Measurements from ENCODE around the gene PBX1.

The PBX1 gene

DNA sequence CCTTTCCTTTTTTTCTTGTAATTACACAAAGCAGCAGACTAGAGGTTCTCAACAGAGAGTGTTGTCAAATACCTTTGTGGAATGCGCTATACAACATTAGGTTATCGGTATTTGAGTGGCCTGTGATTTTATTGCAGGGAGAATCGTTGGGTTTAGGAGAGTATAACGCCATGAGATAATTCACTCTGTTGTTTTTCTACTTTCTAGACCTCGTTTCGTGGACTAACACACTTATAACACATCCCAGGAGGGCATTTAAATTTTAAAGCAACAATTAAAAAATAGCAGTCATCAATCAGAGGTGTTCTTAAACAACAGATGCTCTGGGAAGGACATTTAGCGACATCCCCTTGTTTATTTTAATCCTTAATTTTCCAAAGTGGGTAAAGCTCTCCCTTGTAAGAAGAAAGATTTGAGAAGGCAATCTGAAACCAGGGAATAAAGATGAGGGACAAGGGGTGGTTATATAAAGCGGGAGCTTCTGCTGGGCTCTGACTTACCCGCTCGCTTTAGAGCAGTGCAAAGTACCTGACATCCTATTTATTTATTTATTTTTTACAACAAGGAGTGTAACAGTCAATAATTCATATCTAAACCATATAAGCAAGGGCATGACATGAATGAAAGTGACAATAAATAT, 4.9 kb downstream of the PBX1 start:
- DNase-seq (ENCODE audit: low read depth in 2 of 2): no peak

DNA sequence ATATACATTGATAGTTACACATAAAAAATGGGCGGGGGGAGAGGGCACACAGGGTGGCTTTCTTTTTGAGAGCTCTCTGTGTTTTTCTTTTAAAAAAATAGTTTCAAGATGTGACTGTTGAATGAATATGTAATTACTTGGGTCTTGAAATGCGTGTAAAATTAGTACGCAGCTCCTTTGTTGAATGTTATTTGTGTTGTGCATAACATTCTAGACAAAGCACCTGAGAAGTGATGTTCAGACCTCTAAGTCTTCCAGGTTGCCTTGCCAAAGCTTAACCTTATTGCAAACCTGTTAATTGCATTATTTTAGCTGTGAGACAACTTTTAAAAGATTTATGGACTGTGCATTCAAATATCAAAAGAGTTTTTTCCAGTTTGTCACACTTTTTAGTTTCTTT, 5.4 kb downstream of the PBX1 start:
- DNase-seq (ENCODE audit: low read depth in 2 of 2): no peak

DNA sequence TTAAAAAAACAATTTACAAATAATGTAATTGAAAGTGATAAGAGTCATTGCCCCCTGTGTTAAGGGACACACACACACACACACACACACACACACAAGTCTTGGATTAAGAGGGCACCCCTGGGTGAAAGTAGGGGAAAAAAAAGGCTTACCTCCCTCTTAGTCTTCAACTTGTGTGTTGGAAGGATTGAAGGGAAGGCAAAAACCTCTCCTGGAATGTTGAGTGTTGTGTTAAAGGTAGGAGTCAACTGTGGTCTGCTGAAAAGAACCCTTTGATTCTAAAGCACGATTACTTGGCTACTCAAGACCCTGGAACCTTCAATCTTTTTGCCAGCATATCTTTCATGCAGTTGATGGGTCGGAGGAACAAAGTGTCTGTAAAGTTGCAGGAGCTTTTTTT, 6.4 kb downstream of the PBX1 start:
- DNase-seq (ENCODE audit: low read depth in 2 of 2): no peak

DNA sequence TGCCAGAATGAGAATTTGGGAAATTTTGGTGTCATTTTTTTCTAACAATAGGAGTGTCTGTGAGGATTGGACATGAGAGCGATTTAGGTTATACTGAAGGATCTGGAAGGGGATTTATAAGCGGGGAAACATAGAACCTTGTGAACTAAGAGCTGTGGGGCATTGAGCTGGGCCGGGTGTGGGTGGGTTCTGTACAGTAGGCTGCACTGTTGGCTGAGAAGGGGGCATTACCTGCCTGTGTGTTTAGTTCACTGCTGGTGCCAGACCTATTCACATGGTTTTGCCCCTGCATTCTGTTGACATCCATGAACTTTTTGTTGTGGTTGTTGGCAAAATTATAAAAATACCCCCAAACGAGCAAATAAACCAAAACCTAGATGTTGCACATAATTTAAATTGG, 8.8 kb downstream of the PBX1 start:
- DNase-seq (ENCODE audit: low read depth in 2 of 2): no peak

DNA sequence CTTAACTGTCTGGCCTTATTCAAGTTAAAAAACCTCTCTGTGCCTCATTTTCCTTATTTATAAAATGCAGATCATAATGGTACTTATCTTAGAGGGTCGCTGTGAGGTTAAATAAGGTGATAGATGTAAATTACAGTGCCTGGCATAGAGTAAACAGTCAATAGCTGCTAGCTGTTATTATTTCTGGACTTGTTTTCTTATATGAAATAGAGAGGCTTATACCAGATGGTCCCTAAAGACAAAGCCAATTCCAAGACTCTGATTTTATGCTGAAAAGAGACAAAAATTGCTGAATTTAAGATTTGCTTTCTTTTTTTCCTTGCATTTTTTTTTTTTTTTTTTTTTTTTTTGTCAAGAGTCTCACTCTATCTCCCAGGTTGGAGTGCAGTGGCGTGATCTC, 10.3 kb downstream of the PBX1 start:
- DNase-seq (ENCODE audit: low read depth in 2 of 2): no peak

DNA sequence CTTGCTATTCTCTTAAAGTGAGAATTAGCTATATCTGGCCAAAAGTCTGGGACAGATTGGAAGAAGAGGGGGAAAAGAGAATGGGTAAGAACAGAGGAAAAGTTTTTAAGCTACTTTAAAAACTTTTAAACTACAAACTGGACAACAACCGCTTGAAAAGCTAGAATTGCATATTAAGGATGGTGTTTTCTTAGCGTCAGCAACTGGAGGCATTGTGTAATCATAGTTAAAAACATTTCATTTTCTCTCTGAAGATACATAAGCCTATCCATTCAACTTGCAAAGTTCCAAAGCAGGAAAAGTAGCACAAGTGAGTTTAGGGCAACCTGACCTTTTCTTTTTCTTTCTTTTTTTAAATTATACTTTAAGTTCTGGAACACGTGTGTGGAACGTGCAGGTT, 10.9 kb downstream of the PBX1 start:
- DNase-seq (ENCODE audit: low read depth in 2 of 2): no peak

DNA sequence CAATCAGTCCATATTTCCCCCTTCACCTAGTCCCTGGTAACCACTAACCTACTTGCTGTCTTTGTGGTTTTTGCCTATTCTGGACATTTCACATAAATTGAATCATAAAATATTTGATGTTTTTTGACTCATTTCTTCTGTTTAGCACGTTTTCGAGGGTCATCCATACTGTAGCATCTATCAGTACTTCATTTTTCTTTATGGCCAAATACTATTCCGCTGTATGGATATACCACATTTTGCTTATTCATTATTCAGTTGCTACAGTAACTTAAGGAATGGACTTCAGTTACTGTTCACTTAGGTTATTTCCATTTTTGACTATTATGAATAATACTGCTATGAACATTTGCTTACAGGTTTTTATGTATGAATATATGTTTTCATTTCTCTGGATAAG, 12.3 kb downstream of the PBX1 start:
- DNase-seq (ENCODE audit: low read depth in 2 of 2): no peak

DNA sequence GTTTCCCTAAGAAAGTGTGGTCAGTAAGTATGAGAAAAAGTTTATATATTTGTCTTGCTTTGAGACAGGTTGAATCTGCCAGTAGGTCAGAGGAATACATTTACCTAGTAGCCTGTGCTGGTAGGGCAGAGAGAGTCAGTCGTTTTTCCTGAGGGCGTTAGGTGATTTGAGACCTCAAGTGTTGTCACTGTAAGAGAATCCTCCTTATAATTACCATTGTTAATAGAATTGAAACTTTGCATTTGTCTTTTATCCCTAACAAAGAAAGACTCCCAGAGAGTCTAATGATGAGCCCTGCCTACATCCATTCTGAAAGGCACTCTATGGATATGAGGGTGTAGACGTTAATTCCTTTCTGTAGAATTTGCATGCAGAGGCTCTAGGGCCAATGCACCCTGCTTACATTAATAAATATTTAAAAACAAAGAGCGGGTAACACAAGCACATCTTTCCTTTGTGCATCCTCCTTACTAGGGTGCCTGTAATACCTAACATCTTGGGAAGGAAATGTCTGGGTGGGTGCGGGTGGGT, 16.4 kb downstream of the PBX1 start:
- DNase-seq (ENCODE audit: low read depth in 2 of 2): no peak

DNA sequence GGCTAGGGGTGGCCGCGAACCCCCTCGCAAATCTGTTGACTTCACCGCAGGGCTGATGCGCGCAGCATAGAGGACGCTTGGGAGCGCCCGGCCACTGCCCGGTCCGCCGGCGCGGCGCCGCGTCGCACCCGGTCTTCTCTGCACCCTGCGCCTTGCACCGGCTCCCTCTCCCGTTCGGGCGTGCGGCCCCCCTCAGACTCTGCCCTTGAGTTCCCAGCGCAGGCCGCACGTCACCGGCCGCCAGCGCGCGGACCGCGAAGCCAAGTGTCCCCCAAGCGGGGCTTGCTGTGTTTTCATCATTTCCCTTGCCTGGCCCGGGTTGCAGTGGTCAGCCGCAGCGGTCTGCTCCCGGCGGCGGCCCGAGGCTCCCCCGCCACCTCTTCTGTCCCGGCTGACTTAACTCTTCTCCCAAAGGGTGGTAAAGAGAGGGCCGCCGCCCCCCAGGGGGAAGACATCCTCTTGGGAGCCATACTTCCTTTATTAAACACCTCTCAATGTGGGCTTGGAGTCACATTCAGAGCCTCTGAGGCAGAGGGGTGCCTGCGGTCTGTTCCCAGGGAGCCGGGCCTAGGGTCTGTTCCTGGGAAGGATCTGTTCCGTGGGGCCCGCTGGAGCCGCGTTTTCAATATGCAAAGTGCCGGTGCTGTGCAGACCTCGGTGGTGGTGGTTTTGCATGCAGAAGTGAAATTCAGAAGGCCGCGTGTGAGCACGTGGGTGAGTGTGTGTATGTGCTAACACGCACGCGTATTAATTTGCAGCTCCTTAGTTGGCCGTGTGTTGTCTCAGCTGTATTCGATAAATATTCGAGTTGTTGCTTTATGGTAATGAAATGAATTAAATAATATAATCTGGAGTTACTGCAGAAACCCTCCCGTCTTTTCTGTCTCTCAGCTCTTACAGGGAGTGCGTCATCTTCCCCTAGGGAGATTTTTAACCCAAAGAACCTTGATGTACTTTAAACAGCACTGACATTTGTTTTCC, 17.6 kb downstream of the PBX1 start:
- DNase-seq (ENCODE audit: low read depth in 2 of 2): no peak

DNA sequence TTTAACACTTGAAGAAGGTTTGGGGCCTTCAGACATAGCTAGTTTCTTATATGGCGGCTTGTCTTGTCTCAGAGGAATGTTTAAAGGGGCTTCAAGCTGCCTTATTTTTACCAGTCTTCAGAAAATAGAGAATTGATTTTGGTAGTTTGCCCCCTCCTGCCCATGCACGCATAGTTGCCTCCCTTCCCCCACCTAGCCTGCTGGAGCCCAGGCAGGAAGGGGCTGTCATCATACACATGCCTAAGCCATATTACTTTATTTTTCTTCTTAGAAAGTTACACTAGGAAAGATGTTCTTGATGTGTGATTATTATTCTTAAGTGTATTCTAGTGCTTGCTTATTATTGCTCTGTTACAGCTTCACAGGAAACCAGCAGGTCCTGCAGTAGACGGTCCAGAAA, 18.3 kb downstream of the PBX1 start:
- no peak for DNase-seq (ENCODE audit: low read depth in 2 of 2)

DNA sequence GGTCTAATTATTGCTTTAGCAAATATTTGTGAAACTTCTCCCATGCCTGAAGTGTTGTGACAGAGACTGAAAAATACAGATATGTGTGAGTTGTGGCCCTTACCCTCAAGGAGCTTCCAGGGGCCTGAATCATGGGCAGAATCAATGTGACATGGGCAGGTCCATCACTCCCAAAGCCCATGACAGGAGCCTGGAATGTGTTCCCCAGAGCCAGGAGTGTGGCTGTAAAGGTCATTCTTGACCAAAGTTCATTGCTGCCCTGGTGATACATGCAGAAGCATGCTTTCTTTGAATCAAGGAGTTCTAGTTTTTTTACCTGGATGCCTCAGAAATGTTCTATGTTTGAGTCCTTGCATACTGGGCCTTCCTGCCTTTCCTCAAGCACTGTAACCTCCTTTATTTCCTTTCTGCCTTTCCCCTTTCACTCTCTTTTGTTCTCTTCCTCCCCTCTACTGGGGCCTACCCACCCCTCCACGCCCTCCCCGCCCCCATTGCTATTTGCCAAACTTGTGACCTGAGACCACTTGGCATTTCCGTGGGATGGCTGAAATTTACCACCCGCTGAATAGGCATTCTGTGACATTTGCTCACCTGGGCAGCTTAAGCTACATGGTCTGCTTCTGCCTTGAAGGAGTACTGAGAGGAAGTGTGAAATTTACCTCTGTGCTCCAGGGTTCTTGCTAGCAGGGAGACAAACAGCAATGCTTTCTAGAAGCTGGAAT, 19.7 kb downstream of the PBX1 start:
- no peak for DNase-seq (ENCODE audit: low read depth in 2 of 2)

DNA sequence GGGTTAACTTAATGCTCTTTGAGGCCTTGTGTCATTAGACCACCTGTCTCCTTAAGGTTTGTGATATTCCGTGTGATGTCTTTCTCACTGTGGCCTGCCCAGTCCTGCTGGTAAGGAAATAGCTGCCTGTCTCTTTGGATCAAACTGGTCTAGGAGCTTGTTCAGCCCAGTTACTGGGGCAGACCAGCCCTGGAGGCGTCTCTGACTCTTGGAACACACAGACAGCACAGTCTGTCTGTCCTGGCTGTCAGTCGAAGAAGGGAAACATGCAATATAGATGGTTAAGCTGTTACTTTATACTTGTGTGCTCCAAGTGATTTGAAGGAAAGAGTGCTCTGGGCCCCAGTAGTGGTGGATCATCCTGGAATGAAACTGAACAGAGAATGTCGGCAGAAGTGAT, 20.4 kb downstream of the PBX1 start:
- DNase-seq (ENCODE audit: low read depth in 2 of 2): no peak

DNA sequence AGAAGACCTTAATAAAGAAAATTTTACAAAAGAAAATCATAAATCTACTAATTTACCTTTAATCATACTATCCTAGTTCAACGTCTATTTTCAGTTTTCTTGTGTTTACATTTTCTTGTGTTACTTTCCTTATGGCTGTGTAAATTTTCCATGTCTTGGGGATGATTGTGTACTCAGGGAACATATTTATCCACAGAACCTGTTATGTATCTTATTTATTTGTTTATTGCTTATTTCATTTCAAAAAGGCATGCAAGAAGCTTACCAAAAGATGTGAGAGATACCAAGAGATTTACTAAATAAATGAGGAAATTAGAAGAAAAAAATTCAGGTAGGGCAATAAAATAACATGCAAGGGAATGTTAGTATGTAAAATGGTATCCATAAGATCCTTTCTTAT, 22.8 kb downstream of the PBX1 start:
- DNase-seq (ENCODE audit: low read depth in 2 of 2): no peak

DNA sequence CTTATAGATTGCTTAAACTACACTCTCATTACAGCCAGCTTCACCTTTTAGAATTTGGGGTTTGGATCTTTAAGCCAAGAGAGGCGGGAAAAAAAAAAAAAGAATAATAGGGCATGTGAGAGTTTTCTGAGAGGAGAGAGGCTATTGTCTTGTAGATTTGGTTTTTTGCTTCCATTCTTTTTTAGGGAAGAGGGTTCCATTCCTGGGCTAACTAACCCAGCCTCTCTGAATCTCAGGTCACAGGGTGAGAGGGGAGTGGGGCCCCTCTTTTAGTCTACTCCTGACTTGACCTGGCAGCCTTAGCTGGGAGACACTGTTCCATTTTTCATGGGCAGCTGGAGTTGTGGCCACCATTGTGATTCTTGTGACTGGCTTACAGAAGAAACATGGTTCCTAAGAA, 24.2 kb downstream of the PBX1 start:
- no peak for DNase-seq (ENCODE audit: low read depth in 2 of 2)

DNA sequence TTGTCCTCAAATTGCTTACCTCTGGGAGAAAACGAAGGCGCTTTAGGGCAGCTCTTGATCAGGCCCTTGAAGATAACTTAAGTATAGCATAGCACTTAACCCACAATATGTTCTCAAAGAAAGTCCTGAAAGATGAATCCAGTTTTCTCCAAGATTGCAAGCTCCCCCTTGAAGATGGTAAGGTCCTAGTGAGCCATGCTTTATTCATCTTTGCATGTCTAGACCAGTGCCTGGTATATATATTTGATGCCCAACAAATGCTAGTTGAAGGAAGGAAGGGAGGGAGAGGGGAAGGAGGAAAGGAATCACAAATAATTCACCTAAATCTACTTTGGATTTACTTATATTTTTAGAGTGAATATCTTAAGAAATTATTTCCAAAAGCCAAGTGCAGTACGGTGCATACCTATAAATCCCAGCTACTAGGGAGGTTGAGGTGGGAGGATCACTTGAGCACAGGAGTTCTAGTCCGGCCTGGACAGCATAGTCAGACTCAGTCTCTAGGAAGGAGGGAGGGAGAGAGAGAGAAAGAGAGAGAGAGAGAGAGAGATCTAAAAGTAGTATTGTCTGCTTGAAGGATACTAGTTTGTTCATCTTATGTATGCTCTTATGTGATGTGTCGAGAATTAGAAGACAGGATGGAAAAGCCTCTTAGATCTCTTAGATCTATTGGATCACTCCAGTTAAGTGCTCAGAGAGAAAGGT, 25.0 kb downstream of the PBX1 start:
- DNase-seq (ENCODE audit: low read depth in 2 of 2): no peak

DNA sequence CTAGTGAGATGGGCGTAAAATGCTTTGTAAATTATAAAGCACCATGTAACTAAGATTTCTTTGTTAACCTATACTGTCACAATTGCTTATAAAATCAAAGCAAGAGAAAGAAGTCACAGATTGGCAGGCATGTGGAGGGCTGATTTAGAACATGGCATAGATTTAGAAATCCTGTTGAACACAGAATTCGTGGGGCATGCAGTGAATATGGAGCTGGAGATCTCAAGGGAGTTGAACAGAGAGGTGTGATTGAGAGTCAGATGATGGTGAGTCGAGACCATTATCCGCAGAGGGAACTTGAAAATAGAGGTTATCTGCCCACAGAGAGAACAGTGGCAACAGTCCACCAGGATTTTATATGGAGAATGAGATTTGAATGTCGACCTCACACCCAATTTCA, 27.6 kb downstream of the PBX1 start:
- no peak for DNase-seq (ENCODE audit: low read depth in 2 of 2)

DNA sequence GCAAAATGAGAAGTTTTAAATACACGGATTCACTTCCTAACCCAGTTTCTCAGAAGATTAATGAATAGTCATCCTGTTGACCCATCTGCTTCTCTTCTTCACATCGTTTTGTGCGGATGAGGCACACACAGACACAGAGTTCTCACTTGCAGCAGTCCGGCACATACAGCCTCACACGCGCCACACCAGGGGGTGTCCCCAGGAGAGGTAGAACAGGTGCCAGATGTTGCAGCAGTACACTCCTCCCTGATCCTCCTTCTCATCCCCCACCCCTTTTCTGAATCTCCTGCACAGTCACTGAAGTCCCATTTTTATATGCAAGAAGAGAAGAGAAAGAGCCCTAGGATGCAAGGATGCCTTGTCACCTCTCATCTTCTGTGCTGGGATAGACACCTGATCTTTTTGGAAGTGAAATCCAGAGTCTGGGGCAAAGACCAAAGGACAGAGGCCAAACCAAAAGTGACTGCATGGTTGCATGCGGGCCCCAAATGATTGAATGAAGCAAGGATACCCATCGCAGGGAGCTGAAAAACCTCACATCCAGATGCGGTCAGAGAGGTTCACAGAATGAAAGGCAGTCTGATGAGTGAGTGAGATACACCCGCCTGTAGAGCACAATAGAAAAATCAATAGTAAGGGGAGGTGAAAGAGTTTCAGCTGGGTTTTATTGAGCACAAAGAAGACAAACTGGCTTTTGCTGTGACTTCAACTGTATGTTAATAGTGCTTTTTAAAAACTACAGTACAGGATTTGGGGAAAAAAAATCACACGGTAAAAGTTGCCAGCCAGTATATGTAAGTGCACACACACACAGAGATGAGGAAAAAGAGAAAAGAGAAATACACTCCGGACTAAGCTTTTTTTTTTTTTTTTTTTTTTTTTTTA, 28.9 kb downstream of the PBX1 start:
- DNase-seq (ENCODE audit: low read depth in 2 of 2): no peak

DNA sequence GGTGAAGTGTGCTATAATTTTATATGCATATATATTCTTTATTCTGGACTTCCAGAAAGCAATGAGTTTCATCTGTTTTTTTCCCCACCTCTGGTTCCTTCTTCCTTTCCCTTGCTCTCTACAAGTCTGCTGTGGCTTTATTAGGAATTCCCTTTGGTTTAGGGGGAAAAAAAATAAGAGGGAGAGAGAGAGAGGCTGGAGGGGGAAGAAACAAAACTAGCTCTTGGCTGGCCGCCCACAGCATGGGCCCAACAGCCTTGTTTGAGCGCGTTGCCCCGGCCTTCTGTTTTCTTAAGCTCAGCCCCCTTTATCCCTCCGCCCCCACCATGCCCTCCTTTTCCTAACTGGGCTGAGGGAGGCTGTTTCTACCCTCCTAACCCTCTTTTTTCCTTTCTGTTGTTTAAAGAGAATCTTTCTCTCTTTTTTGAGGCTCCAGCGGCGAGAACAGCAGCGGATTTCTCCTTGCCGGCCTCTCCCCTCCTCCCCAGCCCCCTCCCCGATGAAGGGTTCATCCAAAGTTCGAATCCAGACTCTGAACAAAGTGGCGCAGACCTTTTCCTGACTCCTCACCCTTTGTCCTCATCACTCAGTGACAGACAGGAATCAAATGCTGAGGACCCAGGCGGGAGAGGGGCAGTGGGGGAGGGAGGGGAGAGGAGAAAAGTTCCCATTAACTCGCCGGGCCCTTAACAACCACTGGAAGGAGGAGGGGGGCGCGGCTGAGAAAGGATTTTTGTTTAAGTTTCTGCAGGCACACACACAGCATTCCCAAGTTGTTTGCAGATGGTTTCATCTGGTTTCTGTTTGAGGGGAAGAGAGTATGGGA, 29.7 kb downstream of the PBX1 start:
- DNase-seq (ENCODE audit: low read depth in 2 of 2): no peak

DNA sequence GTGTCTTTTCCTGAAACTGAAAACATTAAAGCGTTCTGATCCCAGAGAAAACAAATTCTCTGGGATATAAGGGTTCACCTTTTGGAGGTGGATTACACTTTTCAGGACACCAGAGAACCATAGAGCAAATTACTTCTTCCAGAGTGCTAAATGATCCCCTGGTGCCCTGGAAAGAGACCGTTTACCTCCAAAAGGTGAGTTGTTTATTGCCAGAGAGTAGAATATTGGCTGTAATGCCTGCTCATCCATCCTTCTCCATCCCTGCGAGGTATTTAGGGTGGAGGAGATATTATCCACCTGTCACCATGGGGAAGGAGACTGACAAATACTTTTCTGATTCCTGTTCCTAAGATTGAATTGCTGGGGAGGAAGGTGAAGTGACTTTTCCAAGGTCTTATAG, 30.4 kb downstream of the PBX1 start:
- DNase-seq (ENCODE audit: low read depth in 2 of 2): no peak

DNA sequence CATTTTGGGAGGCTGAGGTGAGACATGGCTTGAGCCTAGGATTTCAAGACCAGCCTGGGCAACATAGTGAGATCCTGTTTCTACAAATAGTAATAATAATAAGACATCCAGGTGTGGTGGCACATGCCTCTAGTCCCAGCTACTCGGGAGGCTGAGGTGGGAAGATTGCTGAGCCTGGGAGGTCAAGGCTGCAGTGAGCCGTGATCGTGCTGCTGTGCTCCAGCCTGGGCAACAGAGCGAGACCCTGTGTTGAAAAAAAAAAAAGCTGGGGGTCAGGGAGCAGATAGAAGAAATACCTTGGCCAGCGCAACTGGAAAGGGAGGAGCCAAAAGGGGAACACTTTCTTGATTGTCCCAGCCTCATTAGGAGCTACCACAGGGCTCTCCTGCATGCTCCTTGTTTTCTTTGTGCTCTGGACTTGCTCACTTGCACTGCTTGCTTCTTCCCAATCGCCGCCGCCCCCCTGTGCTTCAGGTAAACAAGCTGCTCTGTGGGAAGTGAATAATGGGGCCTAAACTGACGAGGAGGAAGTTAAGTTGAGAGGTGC, 31.1 kb downstream of the PBX1 start:
- DNase-seq (ENCODE audit: low read depth in 2 of 2): no peak
